ENCODE measurements around the gene CPEB3. TPM values are rescaled to one million over a fixed set of nuclear protein-coding genes. Genes with fewer than 3 reads are reported as not detected.

Gene CPEB3
- total RNA-seq, 1 experiment from 2014 or later, result 2.4 TPM

GRCh38 chr10:92112462-92112861 is 178.4 kb downstream of the CPEB3 start:
- H3K27ac ChIP-seq (ENCODE audit: low read length), result no peak overlapping the region
- no peaks in the 10 kb centered on the region for H3K9me3 ChIP-seq (ENCODE audit: control insufficient read depth, insufficient read depth, low read depth, low read length)
- TF ChIP-seq POLR2AphosphoS5 (IDR thresholded peaks at IDR 0.05; ENCODE audit: low read depth, low read length), result no peak
- no peak for TF ChIP-seq REST (IDR thresholded peaks at IDR 0.05; ENCODE audit: insufficient read depth in 1 of 2, low read depth in 2 of 2, low read length in 1 of 2)
- TF ChIP-seq, protein P1, sequence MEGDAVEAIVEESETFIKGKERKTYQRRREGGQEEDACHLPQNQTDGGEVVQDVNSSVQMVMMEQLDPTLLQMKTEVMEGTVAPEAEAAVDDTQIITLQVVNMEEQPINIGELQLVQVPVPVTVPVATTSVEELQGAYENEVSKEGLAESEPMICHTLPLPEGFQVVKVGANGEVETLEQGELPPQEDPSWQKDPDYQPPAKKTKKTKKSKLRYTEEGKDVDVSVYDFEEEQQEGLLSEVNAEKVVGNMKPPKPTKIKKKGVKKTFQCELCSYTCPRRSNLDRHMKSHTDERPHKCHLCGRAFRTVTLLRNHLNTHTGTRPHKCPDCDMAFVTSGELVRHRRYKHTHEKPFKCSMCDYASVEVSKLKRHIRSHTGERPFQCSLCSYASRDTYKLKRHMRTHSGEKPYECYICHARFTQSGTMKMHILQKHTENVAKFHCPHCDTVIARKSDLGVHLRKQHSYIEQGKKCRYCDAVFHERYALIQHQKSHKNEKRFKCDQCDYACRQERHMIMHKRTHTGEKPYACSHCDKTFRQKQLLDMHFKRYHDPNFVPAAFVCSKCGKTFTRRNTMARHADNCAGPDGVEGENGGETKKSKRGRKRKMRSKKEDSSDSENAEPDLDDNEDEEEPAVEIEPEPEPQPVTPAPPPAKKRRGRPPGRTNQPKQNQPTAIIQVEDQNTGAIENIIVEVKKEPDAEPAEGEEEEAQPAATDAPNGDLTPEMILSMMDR (IDR thresholded peaks at IDR 0.05), result no peak
- no peak for TF ChIP-seq TCF7L2 (IDR thresholded peaks at IDR 0.05; ENCODE audit: low read depth, low read length)
- in situ Hi-C loops (cut with HindIII; ENCODE audit: low pct_unique_long_range_greater_than_20kb, low sequenced_read_pairs), result no loop called here
- intact Hi-C loops (cut with micrococcal nuclease; ENCODE audit: unreplicated experiment), result no loop called here
- DNase-seq (ENCODE audit: low read depth, low spot score) (no peak), ATAC-seq (no peak)
- no peak overlapping the region for H3K4me3 ChIP-seq (ENCODE audit: low read depth in 2 of 2, low read length in 2 of 2)
- H3K36me3 ChIP-seq (ENCODE audit: control insufficient read depth, insufficient read depth, low read length), result no peaks in the 10 kb centered on the region
- H3K4me1 ChIP-seq (ENCODE audit: control insufficient read depth, insufficient read depth, low read length), result no peaks in the 10 kb centered on the region
- BruUV-seq (replicated peaks), result no TSS peak
- ChIA-PET POLR2A (no interaction called here), CTCF (no interaction called here)
- no peaks in the 10 kb centered on the region for H3K27me3 ChIP-seq (ENCODE audit: control insufficient read depth, insufficient read depth, low read length)

- DNase-seq (ENCODE audit: low read depth, low spot score) (no peak), ATAC-seq (no peak)
- Histone ChIP-seq H3K27me3 (ENCODE audit: control insufficient read depth, insufficient read depth, low read length) (no peaks in the 10 kb centered on the region), H3K27ac (ENCODE audit: low read length) (no peak overlapping the region), H3K4me1 (ENCODE audit: control insufficient read depth, insufficient read depth, low read length) (no peaks in the 10 kb centered on the region), H3K36me3 (ENCODE audit: control insufficient read depth, insufficient read depth, low read length) (no peaks in the 10 kb centered on the region), H3K4me3 (ENCODE audit: low read depth in 2 of 2, low read length in 2 of 2) (no peak overlapping the region), H3K9me3 (ENCODE audit: control insufficient read depth, insufficient read depth, low read depth, low read length) (no peaks in the 10 kb centered on the region)
- in situ Hi-C loops (cut with HindIII; ENCODE audit: low pct_unique_long_range_greater_than_20kb, low sequenced_read_pairs) (no loop called here), intact Hi-C loops (cut with micrococcal nuclease; ENCODE audit: unreplicated experiment) (no loop called here)
- BruUV-seq (replicated peaks), result no TSS peak
- POLR2A ChIA-PET, result no interaction called here
- TF ChIP-seq REST (IDR thresholded peaks at IDR 0.05; ENCODE audit: insufficient read depth in 1 of 2, low read depth in 2 of 2, low read length in 1 of 2) (no peak), TCF7L2 (IDR thresholded peaks at IDR 0.05; ENCODE audit: low read depth, low read length) (no peak), POLR2AphosphoS5 (IDR thresholded peaks at IDR 0.05; ENCODE audit: low read depth, low read length) (no peak), SIN3A (IDR thresholded peaks at IDR 0.05; ENCODE audit: borderline replicate concordance, insufficient read depth, low read depth, low read length) (no peak)
- TF ChIP-seq, protein P1 (IDR thresholded peaks at IDR 0.05), result no peak
- CTCF ChIA-PET, result no interaction called here
Measured at GRCh38 chr10:92111336-92111939, 179.4 kb downstream of the CPEB3 start.
